B cell (primary cell): Measurements from ENCODE around the gene MGAT5.

Experiments used
- EZH2 ChIP-seq: IDR thresholded peaks from 2 replicates; pipeline ENCODE4 v1.6.1; 2012; ENCODE audit warnings: borderline replicate concordance, low read depth, mild to moderate bottlenecking, moderate library complexity, low read length; ENCODE audit not compliant: insufficient read depth, poor library complexity, severe bottlenecking
- TF ChIP-seq, protein P1 (sequence below): fragments of 200-600 bp; IDR thresholded peaks from one replicate; pipeline ENCODE4 v1.8.0; 2022; ENCODE audit warnings: antibody characterized with exemption, mild to moderate bottlenecking

GRCh38 chr2:134327367-134327766 is 73.5 kb downstream of the MGAT5 start:
- TF ChIP-seq, protein P1, sequence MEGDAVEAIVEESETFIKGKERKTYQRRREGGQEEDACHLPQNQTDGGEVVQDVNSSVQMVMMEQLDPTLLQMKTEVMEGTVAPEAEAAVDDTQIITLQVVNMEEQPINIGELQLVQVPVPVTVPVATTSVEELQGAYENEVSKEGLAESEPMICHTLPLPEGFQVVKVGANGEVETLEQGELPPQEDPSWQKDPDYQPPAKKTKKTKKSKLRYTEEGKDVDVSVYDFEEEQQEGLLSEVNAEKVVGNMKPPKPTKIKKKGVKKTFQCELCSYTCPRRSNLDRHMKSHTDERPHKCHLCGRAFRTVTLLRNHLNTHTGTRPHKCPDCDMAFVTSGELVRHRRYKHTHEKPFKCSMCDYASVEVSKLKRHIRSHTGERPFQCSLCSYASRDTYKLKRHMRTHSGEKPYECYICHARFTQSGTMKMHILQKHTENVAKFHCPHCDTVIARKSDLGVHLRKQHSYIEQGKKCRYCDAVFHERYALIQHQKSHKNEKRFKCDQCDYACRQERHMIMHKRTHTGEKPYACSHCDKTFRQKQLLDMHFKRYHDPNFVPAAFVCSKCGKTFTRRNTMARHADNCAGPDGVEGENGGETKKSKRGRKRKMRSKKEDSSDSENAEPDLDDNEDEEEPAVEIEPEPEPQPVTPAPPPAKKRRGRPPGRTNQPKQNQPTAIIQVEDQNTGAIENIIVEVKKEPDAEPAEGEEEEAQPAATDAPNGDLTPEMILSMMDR = no peak
- no peak for TF ChIP-seq EZH2
